ENCODE results near the gene PELI1.

DNA sequence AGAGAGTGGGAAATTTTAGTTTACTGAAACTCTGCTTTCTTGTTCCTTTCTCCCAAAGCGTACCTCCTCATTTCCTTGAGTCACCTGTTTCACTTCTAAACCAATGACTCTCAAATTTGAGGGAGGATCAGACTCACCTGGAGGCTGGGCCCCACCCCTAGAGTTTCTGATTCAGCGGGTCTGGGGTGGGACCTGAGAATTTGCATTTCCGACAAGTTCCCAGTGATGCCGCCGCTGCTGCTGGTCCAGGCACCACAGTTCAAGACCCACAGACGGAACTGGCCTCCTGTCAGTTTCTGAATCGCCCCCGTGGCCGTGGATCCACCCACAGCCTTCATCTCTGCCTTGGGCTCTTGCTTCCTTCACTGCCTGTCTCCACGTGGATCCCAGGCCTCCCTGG is 44.9 kb upstream of the PELI1 start:
- TF ChIP-seq, protein P1, sequence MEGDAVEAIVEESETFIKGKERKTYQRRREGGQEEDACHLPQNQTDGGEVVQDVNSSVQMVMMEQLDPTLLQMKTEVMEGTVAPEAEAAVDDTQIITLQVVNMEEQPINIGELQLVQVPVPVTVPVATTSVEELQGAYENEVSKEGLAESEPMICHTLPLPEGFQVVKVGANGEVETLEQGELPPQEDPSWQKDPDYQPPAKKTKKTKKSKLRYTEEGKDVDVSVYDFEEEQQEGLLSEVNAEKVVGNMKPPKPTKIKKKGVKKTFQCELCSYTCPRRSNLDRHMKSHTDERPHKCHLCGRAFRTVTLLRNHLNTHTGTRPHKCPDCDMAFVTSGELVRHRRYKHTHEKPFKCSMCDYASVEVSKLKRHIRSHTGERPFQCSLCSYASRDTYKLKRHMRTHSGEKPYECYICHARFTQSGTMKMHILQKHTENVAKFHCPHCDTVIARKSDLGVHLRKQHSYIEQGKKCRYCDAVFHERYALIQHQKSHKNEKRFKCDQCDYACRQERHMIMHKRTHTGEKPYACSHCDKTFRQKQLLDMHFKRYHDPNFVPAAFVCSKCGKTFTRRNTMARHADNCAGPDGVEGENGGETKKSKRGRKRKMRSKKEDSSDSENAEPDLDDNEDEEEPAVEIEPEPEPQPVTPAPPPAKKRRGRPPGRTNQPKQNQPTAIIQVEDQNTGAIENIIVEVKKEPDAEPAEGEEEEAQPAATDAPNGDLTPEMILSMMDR (conservative IDR thresholded peaks at IDR 0.05; ENCODE audit: low read length), result no peak
- TF ChIP-seq EZH2phosphoT487 (IDR thresholded peaks at IDR 0.05; ENCODE audit: borderline replicate concordance), result no peak
